A549 treated with DMSO at 1 μM for 4 hours (cell line): Measurements from ENCODE around the gene PPP2R3A. TPM values are rescaled to one million over a fixed set of nuclear protein-coding genes. Genes with fewer than 3 reads are reported as not detected.

ENCODE experiments used
- total RNA-seq: library from RNA; stranded (reverse); fragments of 200-300 nt; extraction: Qiagen RNA extraction; gene quantifications from 5 replicates; pipeline ENCODE4 v1.2.3, GENCODE V29; 2022; ENCODE audit warnings: low read depth

The PPP2R3A gene
- total RNA-seq: 3.0 to 3.7 TPM (median 3.2 TPM) in 5 replicates

GRCh38 chr3:135965506-135966270 is at the start of gene PPP2R3A:
PPP2R3A (plus strand) TSS chr3:135965728; CDS start chr3:136001499, 35,771 bp downstream.

GRCh38 chr3:136196064-136196400 is 230.5 kb downstream of the PPP2R3A start, which contains the start of gene MSL2:
MSL2 (minus strand) TSS chr3:136196335; CDS start chr3:136195113, 1,222 bp downstream.

Other genes starting within 250 kb of the PPP2R3A start
- gene MSL2, start 230.6 kb downstream of the PPP2R3A start, total RNA-seq: 7.1 to 9.7 TPM (median 8.6 TPM) in 5 replicates